Lung (tissue), 12 donors: ENCODE data around the gene FBXO27. TPM values are rescaled to one million over a fixed set of nuclear protein-coding genes. Genes with fewer than 3 reads are reported as not detected.

Experiments used
- ATAC-seq: fragments of 200-7000 bp; cut with Tn5 transposase; one replicate; pipeline ENCODE4 v1.9.1; 2020; ENCODE audit warnings: moderate number of reproducible peaks; ENCODE audit not compliant: insufficient read depth, low FRiP score
- DNase-seq, 3 donors: peaks; one replicate each; pipeline ENCODE4 v3.0.0-alpha.2; 2013 to 2017
- H3K27ac ChIP-seq, 2 donors: one replicate each; pipeline ENCODE4 v1.5.1; 2013; ENCODE audit warnings: mild to moderate bottlenecking in 2 of 2, moderate library complexity in 2 of 2, control low read depth in 1 of 2, inconsistent platforms in 1 of 2, low read depth in 1 of 2, low read length in 1 of 2
- H3K27me3 ChIP-seq, 3 donors: one replicate each; pipeline ENCODE4 v1.5.1; 2013; ENCODE audit warnings: low read length in 2 of 3; ENCODE audit not compliant: control insufficient read depth in 3 of 3, insufficient read depth in 3 of 3
- H3K36me3 ChIP-seq, 4 donors: one replicate each; pipeline ENCODE4 v1.5.1; 2013; ENCODE audit warnings: low read length in 4 of 4, mild to moderate bottlenecking in 1 of 4, moderate library complexity in 1 of 4; ENCODE audit not compliant: control insufficient read depth in 4 of 4, insufficient read depth in 4 of 4
- H3K4me1 ChIP-seq, 5 donors: one replicate each; pipeline ENCODE4 v1.5.1; 2013; ENCODE audit warnings: low read length in 5 of 5, mild to moderate bottlenecking in 2 of 5, moderate library complexity in 1 of 5; ENCODE audit not compliant: control insufficient read depth in 5 of 5, insufficient read depth in 5 of 5
- H3K4me3 ChIP-seq: one replicate; pipeline ENCODE4 v1.5.1; 2013; ENCODE audit warnings: mild to moderate bottlenecking, control low read depth, moderate library complexity
- H3K9ac ChIP-seq, 2 donors: one replicate each; pipeline ENCODE4 v1.5.1; 2013; ENCODE audit warnings: low read length in 2 of 2, control low read depth in 1 of 2; ENCODE audit not compliant: insufficient read depth in 1 of 2
- H3K9me3 ChIP-seq, 4 donors: one replicate each; pipeline ENCODE4 v1.5.1; 2013; ENCODE audit warnings: low read length in 3 of 4, mild to moderate bottlenecking in 1 of 4, moderate library complexity in 1 of 4; ENCODE audit not compliant: control insufficient read depth in 4 of 4, insufficient read depth in 3 of 4
- CTCF ChIP-seq: IDR thresholded peaks from 2 replicates; pipeline ENCODE4 v1.5.1; 2012; ENCODE audit warnings: mild to moderate bottlenecking; ENCODE audit errors: control extremely low read depth, extremely low read depth
- WGBS, 2 donors: extraction: QIAGEN DNeasy Blood & Tissue Kit; methylation state at CpG; one replicate each; pipeline ENCODE4 v1.1.7; 2013; 5-methylcytosine and 5-hydroxymethylcytosine counted together
- polyA plus RNA-seq, 2 donors: library from polyadenylated mRNA; stranded (reverse); fragments of 200-250 nt; gene quantifications; one replicate each; pipeline ENCODE4 v1.2.1, GENCODE V29; 2013
- total RNA-seq, 2 donors: library from RNA; depleted of rRNA in 1 of 2; stranded (reverse); fragments of >200 nt in 1 of 2; gene quantifications; one replicate each; pipeline ENCODE4 v1.2.1, GENCODE V29; 2014 to 2021
- donor health status: control.
- donor health status: control.
- donor health status: Bipolar disorder and iron deficiency.
- donor health status: healthy.
- donor health status: DM: yes; HTN: yes; CAD: no.

FBXO27 gene
- total and polyA plus RNA-seq, 4 donors, result 2.8 to 18.0 (median 5.6) TPM

- ATAC-seq, result no peak
- no peak overlapping the region for H3K27ac ChIP-seq
- no peak for DNase-seq
- WGBS, 2 donors, result 93 to 96% methylated on average over 1 of the region's 1 CpG
- H3K9me3 ChIP-seq, result peaks cover 0 to 3% (median 0%) of the 10 kb centered on the region in 4 donors
- no peaks in the 10 kb centered on the region for H3K36me3 ChIP-seq
- H3K9ac ChIP-seq, result no peak overlapping the region
- peaks cover 0 to 6% (median 3%) of the 10 kb centered on the region in 5 donors for H3K4me1 ChIP-seq
- no peak overlapping the region for H3K4me3 ChIP-seq
- no peak for TF ChIP-seq CTCF
- no peaks in the 10 kb centered on the region for H3K27me3 ChIP-seq
Measured at GRCh38 chr19:38985262-38985661, 47.1 kb downstream of the FBXO27 start.

- DNase-seq (no peak), ATAC-seq (no peak)
- 95 to 96% methylated on average over 10 of the region's 10 CpGs for WGBS, 2 donors
- peaks cover 0 to 3% (median 0%) of the 10 kb centered on the region in 4 donors for H3K9me3 ChIP-seq
- no peak overlapping the region for H3K9ac ChIP-seq
- H3K27ac ChIP-seq, result no peak overlapping the region
- no peaks in the 10 kb centered on the region for H3K36me3 ChIP-seq
- H3K27me3 ChIP-seq, result no peaks in the 10 kb centered on the region
- peaks cover 0 to 9% (median 0%) of the 10 kb centered on the region in 5 donors for H3K4me1 ChIP-seq
- no peak for TF ChIP-seq CTCF
- H3K4me3 ChIP-seq, result no peak overlapping the region
Measured at GRCh38 chr19:38980583-38981374, 51.6 kb downstream of the FBXO27 start.

- TF ChIP-seq CTCF, result no peak
- no peak for ATAC-seq
- H3K9me3 ChIP-seq, result no peaks in the 10 kb centered on the region
Measured at GRCh38 chr19:38979812-38980211, 52.5 kb downstream of the FBXO27 start.

More at GRCh38 chr19:38979812-38980211, 52.5 kb downstream of the FBXO27 start:
- no peak overlapping the region for H3K4me3 ChIP-seq
- WGBS, 2 donors, result 79 to 82% methylated on average over 5 of the region's 5 CpGs
- no peak overlapping the region for H3K27ac ChIP-seq
- peaks cover 0 to 9% (median 0%) of the 10 kb centered on the region in 5 donors for H3K4me1 ChIP-seq
- no peak for DNase-seq
- H3K36me3 ChIP-seq, result no peaks in the 10 kb centered on the region
- no peaks in the 10 kb centered on the region for H3K27me3 ChIP-seq
- no peak overlapping the region for H3K9ac ChIP-seq
